HG03095 (cell line): ENCODE results near the gene PRSS33.

ENCODE experiments used
- ATAC-seq: cut with Tn5 transposase; IDR thresholded peaks from one replicate; pipeline ENCODE4 v1.9.1; 2021; ENCODE audit warnings: moderate library complexity; ENCODE audit not compliant: unreplicated experiment

PRSS33 gene

GRCh38 chr16:2778630-2778958, 8.8 kb downstream of the PRSS33 start:
- no peak for ATAC-seq

GRCh38 chr16:2777903-2778629, 9.3 kb downstream of the PRSS33 start:
- ATAC-seq = no peak

DNA sequence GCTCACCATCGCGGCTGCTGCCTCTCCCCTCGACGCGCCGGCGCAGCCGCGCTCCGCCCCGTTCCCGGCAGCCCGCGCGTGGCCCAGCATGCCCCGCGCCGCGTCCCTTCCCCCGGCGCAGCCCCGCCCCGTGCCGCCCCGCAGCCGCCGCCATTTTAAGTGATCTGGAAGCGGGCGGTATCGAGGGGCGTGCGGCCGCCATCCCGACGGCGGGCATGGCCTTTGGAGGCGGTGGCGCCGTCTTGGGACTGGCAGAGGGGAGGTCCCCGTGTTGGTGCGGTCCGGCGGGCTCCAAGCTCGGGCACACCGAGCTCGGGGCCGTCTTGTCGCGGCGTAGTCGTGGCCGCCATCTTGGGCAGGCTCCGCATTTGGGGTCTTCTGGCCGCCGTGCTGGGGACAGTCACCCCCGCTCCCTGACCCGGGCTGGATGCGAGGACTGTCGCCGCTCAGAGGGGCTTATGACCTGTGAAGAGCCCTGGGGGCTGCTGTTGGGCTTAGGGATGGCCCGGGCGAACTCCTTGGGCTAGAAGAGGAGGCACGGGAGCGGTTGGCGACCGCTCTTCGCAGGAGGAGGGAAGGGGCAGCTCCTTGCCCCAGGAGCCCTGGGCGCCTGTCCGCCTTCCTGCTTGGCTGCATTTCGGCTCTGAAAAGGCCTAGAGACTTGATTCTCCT, 10.0 kb downstream of the PRSS33 start, which contains the start of gene ELOB:
Gene ELOB (minus strand): TSS at position 50 of the 672 bp plus-strand sequence. CDS start 41 bp downstream, at position 9.
- peak; percentile 55 for ATAC-seq

- no peak for ATAC-seq
These were observed 10.7 kb downstream of the PRSS33 start for GRCh38 chr16:2776500-2777139.

GRCh38 chr16:2775765-2776499, 11.4 kb downstream of the PRSS33 start:
- ATAC-seq = no peak

DNA sequence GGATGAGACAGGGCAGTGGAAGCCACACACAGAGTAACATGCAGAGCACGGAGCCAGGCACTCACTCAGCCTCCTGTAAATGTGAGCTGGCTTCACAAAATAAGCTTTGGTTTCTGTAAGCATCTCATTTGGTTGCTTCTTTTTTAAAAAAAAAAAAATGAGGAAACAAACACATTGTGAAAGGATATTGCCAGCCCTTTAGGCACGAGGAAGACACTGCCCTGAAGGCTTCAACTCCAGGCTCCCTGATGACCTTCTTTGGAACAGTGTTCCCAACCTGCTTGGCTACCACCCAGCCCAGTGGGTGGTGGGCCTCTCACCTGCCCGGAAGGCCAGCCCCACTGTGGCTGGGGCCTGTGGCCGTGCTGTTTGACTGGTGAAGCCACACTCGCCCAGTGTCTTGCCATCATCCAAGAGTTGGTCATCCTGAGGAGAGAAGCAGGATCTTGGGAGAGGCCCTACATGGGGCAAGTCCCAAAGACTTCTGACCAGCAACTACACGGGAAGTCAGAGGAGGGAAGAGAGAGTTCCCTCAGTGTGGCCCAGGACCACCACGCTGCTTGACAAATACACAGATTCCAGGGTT, 12.1 kb downstream of the PRSS33 start:
- no peak for ATAC-seq

DNA sequence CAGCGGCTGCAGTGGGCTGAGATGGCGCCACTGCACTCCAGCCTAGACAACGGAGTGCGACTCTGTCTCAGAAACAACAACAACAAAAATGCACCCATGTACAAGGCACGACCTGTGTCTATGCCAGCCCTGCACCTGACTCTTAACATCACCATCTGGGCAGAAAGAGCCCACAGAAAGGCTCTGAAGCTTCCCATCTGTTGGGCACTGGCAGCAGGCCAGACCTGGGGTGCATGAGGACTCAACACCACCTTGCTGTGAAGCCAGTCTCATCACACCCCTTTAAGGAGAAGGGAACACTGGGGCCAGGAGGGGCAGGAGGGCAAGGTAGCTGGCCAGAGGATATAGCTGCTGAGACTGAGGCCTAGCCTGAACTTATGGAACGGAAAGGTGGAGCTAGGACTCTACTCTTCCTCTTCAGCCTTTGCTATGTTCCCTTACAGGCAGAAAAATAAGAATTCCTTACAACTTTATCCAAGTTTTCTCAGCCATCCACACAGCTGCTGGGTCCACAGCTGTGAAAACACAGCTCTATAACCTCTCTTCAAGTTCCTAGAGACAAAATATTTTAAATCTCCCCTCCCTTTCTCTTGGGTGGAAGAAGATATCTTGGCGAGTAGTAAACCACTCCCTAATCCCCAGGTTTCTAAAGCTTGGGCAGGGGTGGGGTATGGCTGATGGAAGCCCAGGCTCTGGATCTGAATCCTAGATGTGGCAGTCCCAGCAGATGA, 13.0 kb downstream of the PRSS33 start:
- no peak for ATAC-seq

DNA sequence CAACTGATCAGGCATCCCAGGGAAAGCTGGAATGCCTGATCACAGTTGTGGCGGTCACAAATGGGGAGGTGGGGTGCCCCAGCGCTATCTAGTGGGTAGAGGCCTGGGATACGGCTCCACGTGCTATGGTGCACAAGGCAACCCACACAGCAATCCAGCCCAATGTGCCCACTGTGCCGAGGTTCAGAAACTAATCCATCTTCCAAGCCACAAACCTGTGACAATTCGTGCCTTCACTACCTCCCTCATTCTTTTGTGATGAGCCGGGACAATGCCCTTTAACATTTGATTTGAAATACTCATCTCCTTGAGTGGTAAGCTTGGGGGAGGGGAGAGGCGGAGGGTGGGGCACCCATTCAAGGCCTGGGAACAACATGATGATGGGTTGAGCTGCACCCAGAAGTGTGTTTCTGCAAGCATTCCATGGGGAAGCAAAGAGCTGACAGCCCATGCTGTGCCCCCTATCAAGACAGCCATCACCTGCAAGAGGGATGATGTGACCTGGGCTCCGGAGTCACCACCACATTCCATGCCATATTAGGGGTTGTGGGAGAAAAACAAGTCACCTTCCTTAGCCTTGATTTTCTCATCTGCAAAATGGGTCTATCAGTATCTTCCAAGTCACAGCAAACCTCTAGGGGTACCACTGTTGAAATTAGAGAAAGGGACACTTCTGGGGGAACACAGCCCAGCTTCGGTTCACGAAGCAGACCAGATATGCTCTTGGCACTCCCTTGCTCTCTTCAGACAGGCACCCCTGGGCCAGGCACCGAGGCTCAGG, 14.0 kb downstream of the PRSS33 start:
- ATAC-seq = no peak

DNA sequence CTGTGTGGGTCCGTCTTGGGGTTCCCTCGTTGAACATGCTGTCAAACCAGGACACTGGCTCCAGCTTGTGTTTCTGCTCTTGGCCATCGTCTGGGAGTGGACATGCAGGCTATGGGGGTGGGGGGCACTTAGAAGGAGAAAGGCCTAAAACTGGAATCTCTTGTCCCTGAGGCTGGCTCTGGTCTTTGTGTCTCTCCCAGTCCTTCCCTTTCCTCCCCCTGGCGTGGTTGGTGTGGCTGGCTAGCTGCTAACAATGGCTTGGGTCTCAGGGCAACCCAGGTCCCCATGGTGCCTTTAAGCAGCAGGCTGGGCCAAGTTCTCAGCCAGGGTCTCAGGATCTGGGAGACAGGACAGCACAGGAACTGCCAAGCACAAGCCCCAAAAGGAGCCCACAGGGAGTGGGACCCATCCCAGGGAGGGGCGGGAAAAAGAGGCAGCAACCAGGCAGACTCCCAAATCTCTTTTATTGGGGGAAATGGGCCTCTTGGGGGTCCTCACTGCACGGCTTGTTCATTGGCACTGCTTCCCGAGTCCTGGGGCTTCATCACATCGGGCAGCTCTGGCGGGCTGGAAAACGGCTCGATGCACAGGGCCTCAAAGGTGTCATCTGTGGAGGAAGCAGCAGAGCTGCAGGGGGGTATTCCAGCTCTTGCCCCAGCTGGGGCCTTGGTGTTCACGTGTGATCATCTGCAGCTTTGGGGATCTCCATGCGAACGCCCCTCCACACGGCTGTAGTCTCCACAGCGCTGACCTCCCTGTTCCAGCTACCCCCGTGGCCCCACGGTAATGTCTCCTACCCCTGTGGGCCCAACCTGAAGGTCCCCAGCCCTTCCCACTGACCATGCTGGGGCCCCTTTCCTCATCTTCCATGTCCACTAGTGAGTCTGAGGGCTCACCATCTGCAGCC, 15.6 kb downstream of the PRSS33 start:
- no peak for ATAC-seq

DNA sequence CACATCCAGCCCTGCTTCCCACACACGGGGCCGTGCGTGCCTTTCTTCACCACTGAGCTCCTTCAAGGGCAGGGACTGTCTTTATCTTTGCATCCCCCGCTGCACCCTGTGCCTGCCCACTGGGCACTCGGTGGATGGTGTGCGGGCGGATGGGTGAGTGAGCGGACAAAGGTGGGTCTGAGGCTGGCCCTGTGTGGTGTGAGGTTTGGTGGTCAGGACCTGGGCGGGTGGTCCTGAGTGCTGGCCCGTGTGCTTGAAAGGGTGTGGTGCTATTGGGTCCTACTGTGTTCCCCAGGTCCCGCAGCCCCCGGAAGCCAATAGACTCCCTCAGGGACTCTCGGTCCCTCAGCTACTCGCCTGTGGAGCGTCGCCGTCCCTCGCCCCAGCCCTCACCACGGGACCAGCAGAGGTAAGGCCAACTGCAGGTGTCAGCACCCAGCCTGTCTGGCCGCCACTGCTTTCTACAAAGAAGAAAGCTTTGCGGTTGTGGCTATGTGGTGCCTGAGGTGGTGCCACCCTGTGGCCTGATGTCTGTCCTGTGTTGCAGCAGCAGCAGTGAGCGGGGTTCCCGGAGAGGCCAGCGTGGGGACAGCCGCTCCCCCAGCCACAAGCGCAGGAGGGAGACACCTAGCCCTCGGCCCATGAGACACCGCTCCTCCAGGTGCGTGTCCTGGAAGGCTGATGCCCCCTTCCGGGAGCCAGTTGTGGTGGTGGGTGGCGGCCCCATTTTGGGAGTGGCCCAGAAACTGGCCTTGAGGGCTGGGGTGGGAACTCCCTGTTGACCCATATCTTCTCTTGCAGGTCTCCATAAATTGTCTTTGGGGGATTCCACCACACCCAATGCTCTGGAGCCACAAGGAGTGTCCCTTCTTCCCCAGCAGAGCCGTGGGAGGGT, 17.1 kb downstream of the PRSS33 start:
- no peak for ATAC-seq

- ATAC-seq = no peak
These were observed 17.7 kb downstream of the PRSS33 start for GRCh38 chr16:2769675-2770056.

GRCh38 chr16:2769100-2769529, 18.2 kb downstream of the PRSS33 start:
- ATAC-seq = no peak

DNA sequence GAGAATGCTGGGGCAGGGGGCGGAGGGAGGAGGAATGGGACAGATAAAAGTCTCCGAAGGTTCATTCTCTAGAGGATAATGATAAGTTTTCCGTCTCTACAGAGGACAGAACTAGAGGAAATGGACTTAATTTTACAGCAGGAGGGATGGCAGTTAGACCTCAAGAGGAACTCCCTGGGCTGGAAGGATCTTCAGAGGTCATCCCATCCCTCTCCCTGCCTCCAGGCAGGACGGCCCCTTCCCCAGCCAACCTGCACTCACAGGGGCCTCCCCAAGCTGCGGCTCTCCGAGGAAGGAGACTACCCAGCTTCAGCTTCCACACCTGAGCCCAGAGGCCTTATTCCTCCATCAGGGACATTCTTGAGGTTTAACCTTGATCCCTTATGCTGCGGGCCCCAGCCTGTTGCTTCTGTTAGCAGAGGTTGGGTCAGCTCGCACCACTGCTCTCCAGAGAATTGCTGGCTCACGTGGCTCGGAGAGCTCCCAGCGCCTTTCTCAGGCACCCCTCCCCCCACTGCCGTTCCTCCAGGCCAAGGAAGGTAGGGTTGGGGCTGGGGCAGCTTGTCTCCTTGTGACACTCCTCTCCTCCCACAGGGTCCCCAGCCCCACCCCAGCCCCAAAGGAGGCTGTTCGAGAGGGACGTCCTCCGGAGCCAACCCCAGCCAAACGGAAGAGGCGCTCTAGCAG, 18.8 kb downstream of the PRSS33 start:
- ATAC-seq = no peak

- no peak for ATAC-seq
These were observed 19.5 kb downstream of the PRSS33 start for GRCh38 chr16:2767891-2768290.

DNA sequence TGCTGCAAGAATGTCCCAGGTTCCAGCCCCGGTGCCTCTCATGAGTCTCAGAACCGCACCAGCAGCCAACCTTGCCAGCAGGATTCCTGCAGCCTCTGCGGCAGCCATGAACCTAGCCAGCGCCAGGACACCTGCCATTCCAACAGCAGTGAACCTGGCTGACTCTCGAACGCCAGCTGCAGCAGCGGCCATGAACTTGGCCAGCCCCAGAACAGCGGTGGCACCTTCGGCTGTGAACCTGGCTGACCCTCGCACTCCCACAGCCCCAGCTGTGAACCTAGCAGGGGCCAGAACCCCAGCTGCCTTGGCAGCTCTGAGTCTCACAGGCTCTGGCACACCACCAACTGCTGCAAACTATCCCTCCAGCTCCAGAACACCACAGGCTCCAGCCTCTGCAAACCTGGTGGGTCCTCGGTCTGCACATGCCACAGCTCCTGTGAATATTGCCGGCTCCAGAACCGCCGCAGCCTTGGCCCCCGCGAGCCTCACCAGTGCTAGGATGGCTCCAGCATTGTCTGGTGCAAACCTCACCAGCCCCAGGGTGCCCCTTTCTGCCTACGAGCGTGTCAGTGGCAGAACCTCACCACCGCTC, 20.1 kb downstream of the PRSS33 start:
- no peak for ATAC-seq

GRCh38 chr16:2766430-2767139, 20.8 kb downstream of the PRSS33 start:
- no peak for ATAC-seq
